Measurements from ENCODE around the gene WFS1.

Gene WFS1

GRCh38 chr4:6235901-6236640, 33.6 kb upstream of the WFS1 start:
- no peak for TF ChIP-seq CTCF (IDR thresholded peaks at IDR 0.05; ENCODE audit: insufficient read depth, low read depth, low read length, missing control alignments)
- no peak for DNase-seq (ENCODE audit: low read depth)

GRCh38 chr4:6236816-6237390, 32.7 kb upstream of the WFS1 start:
- no peak overlapping the region for H3K4me3 ChIP-seq (ENCODE audit: low read length)
- no peak for TF ChIP-seq CTCF (IDR thresholded peaks at IDR 0.05; ENCODE audit: insufficient read depth, low read depth, low read length, missing control alignments)
- DNase-seq (ENCODE audit: low read depth) = no peak

More at GRCh38 chr4:6235901-6236640, 33.6 kb upstream of the WFS1 start:
- no peak overlapping the region for H3K4me3 ChIP-seq (ENCODE audit: low read length)

DNA sequence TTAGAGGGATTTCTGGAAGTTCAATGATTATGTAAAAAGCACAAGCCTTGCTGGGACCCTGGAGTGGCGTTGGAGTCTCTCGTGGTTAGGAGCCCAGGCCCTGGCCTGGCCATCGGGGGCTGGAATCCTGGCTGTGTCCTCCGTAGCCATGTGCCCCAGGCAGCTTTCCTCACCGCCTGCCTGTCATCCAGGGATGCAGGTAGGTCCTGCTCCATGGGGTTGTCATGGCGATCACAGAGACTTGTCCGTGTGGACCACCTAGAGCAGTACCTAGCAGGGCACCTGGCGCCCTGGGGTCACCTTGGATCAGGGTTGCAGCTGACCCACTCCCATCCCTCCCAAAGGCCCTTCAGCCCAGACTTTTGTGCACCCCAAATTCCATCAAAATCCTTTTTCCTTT, 30.2 kb upstream of the WFS1 start:
- H3K4me3 ChIP-seq (ENCODE audit: low read length) = no peak overlapping the region
- TF ChIP-seq CTCF (IDR thresholded peaks at IDR 0.05; ENCODE audit: insufficient read depth, low read depth, low read length, missing control alignments) = no peak
- DNase-seq (ENCODE audit: low read depth) = no peak

DNA sequence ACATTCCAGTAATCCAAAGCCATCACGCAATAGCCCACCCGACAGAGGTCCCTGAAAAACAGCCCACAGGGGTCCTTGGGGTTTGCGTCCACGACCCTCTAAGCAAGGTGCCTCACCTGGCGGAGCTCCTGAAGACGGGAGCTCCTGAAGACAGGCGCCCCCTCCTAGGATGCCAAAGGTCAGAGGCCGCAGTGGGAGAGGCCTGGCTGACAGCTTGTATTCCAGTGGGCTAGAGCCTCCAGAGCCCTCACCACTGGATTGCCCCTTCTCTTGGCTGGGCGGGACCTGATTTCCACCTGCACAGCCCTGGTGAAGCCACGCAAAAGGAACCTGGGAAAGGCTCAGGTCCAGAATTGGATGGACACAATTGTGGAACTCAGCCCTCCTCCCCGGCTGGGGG, 29.7 kb upstream of the WFS1 start:
- TF ChIP-seq CTCF (IDR thresholded peaks at IDR 0.05; ENCODE audit: insufficient read depth, low read depth, low read length, missing control alignments) = no peak
- no peak for DNase-seq (ENCODE audit: low read depth)

GRCh38 chr4:6241062-6241845, 28.4 kb upstream of the WFS1 start:
- no peak for TF ChIP-seq CTCF (IDR thresholded peaks at IDR 0.05; ENCODE audit: insufficient read depth, low read depth, low read length, missing control alignments)
- no peak for DNase-seq (ENCODE audit: low read depth)

More for the DNA sequence above, 29.7 kb upstream of the WFS1 start:
- H3K4me3 ChIP-seq (ENCODE audit: low read length) = no peak overlapping the region

DNA sequence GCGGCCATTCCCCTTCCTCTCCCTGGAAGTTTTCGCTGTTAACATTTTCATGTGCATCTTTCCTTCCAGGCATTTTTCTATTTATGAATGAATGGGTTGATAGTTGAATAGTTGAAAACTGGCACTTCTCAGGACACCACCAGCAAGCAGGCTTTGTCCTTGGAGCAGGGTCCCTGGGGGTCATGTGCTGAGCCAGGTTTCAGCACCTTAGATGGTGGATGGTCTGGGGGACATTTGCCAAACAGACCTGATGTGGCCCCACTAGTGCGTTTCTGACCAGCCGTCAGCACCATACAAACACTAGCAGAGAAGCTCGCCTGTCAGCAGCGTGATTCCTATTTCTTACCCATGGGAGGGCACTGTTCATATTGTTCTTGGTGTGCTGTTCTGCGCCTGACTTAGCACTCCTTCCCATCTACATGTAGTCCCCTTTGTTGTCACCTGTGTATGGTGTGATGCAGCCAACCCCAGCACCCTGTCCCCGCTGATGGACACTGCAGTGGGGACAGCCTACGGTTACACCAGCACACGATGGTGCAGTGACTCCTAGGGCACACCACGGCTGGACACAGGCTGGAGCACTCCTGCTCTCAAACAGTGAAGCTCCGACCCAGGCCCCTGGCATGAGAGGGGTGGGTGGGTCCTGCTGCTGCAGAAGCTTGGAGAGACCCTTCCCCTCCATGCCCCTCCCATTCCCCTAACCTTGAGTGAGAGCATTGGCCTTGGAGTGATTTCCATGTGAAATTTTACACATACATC, 27.2 kb upstream of the WFS1 start:
- no peak for DNase-seq (ENCODE audit: low read depth)
- no peak for TF ChIP-seq CTCF (IDR thresholded peaks at IDR 0.05; ENCODE audit: insufficient read depth, low read depth, low read length, missing control alignments)
- no peak overlapping the region for H3K4me3 ChIP-seq (ENCODE audit: low read length)

More at GRCh38 chr4:6241062-6241845, 28.4 kb upstream of the WFS1 start:
- no peak overlapping the region for H3K4me3 ChIP-seq (ENCODE audit: low read length)

Data from epithelial cell of esophagus (primary cell).